HG02571 (cell line): ENCODE measurements around the gene ANKRD18A.
"Not testable (repeated sequence)": the region's sequence is repeated elsewhere in the genome, so short reads cannot be mapped to it uniquely, and the experiment has no call there.

ENCODE experiments used
- ATAC-seq: cut with Tn5 transposase; IDR thresholded peaks from one replicate; pipeline ENCODE4 v1.9.1; 2021; ENCODE audit warnings: mild to moderate bottlenecking, moderate library complexity; ENCODE audit not compliant: unreplicated experiment

Gene ANKRD18A

GRCh38 chr9:38546497-38547163 is 73.8 kb downstream of the ANKRD18A start:
- not testable (repeated sequence) for ATAC-seq

DNA sequence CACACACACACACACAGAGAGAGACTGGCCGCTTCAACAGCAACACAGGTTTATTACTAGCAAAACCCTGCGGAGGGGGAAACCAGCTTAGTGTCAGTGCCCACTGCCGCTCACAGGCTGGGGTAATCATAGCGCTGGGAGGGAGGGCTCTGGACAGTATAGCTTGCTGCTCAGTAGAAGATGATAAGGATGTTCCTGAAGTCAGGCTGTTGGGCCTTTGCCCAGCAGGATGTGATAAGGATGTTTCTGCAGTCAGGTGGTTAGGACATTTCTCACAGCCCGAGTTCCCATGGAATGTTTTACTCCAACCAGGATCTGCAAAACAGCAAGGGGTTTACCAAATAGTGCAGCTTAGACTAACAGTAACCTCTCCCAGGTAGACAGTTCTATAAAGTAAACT is 79.9 kb downstream of the ANKRD18A start:
- ATAC-seq, result not testable (repeated sequence)

GRCh38 chr9:38529317-38529716 is 91.1 kb downstream of the ANKRD18A start:
- no peak for ATAC-seq

GRCh38 chr9:38527503-38527902 is 92.9 kb downstream of the ANKRD18A start:
- ATAC-seq, result no peak

DNA sequence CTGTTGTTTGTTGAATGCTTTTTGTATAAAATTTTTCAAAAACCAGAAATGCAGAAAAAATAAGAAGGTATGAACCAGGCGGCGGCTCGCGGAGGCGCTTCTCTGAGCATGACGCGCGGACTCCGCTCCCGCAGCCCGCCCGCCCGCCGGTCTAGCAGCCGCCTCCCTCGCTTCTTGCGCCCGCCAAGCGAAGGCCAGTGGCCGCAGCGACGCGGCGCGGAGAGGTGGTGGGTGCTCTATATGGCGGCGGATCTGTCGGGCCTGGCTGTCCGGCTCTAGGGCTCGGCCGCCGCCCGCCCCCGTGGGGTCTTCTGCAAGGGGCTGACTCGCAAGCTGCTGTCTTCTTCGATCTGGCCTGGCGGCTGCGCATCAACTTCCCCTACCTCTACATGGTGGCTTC is 93.8 kb downstream of the ANKRD18A start:
- no peak for ATAC-seq

GRCh38 chr9:38523121-38523520 is 97.3 kb downstream of the ANKRD18A start:
- no peak for ATAC-seq

GRCh38 chr9:38521762-38522161 is 98.6 kb downstream of the ANKRD18A start:
- no peak for ATAC-seq
